Loucy (cell line): ENCODE data around the gene HNF1B.

Experiments
- H2AFZ ChIP-seq: fragments of 200-600 bp; sonication (generic); 2 replicates; pipeline ENCODE4 v1.6.0; 2016; ENCODE audit warnings: antibody characterized with exemption, mild to moderate bottlenecking, low read length, moderate library complexity
- H3F3A ChIP-seq: fragments of 200-600 bp; 2 replicates; pipeline ENCODE4 v1.6.0; 2016; ENCODE audit warnings: antibody characterized with exemption, low read depth, mild to moderate bottlenecking
- H3K27me3 ChIP-seq: fragments of 200-600 bp; sonication (generic); 2 replicates; pipeline ENCODE4 v1.6.1; 2014; ENCODE audit warnings: low read length, mild to moderate bottlenecking; ENCODE audit not compliant: insufficient read depth, poor library complexity, severe bottlenecking
- H3K36me3 ChIP-seq: fragments of 200-600 bp; sonication (generic); 2 replicates; pipeline ENCODE4 v1.6.1; 2016; ENCODE audit warnings: low read length; ENCODE audit not compliant: insufficient read depth
- H3K4me1 ChIP-seq: fragments of 200-600 bp; sonication (generic); 2 replicates; pipeline ENCODE4 v1.5.1; 2014; ENCODE audit warnings: low read length, mild to moderate bottlenecking; ENCODE audit not compliant: insufficient read depth, poor library complexity, severe bottlenecking
- H3K4me2 ChIP-seq: fragments of 200-600 bp; sonication (generic); 2 replicates; pipeline ENCODE4 v1.6.0; 2014; ENCODE audit warnings: antibody characterized with exemption, low read length, low read depth, mild to moderate bottlenecking; ENCODE audit not compliant: poor library complexity, severe bottlenecking
- H3K4me3 ChIP-seq: fragments of 200-600 bp; sonication (generic); 2 replicates; pipeline ENCODE4 v1.5.1; 2014; ENCODE audit warnings: low read length, mild to moderate bottlenecking, mixed read lengths; ENCODE audit not compliant: poor library complexity, severe bottlenecking
- H3K79me2 ChIP-seq: fragments of 200-600 bp; sonication (generic); 2 replicates; pipeline ENCODE4 v1.6.1; 2014; ENCODE audit warnings: low read length; ENCODE audit not compliant: insufficient read depth
- H3K9ac ChIP-seq: fragments of 200-600 bp; sonication (generic); 2 replicates; pipeline ENCODE4 v1.6.0; 2014; ENCODE audit warnings: mild to moderate bottlenecking, low read depth, low read length, moderate library complexity; ENCODE audit not compliant: poor library complexity, severe bottlenecking
- H3K9me2 ChIP-seq: fragments of 200-600 bp; sonication (generic); replicated peaks from 2 replicates; pipeline ENCODE4 v1.6.1; 2016; ENCODE audit warnings: low read depth, low read length, mixed read lengths
- H3K9me3 ChIP-seq: fragments of 200-600 bp; sonication (generic); 2 replicates; pipeline ENCODE4 v1.6.1; 2014; ENCODE audit warnings: mild to moderate bottlenecking, antibody characterized with exemption, low read length, low read depth; ENCODE audit not compliant: insufficient read depth
- H4K20me1 ChIP-seq: fragments of 200-600 bp; sonication (generic); 2 replicates; pipeline ENCODE4 v1.6.0; 2014; ENCODE audit warnings: antibody characterized with exemption, low read length, mild to moderate bottlenecking; ENCODE audit not compliant: insufficient read depth, poor library complexity, severe bottlenecking
- CTCF ChIP-seq: fragments of 200-600 bp; sonication (generic); conservative IDR thresholded peaks from 2 replicates; pipeline ENCODE4 v1.5.1; 2014; ENCODE audit warnings: mild to moderate bottlenecking, antibody characterized with exemption, low read length
- EZH2phosphoT487 ChIP-seq: fragments of 200-600 bp; IDR thresholded peaks from 2 replicates; pipeline ENCODE4 v1.6.1; 2018; ENCODE audit warnings: antibody characterized with exemption, mild to moderate bottlenecking, moderate library complexity, borderline replicate concordance

HNF1B gene

GRCh38 chr17:37708008-37708615 lies 36.7 kb downstream of the HNF1B start:
- H2AFZ ChIP-seq: no peak overlapping the region
- H3K9me3 ChIP-seq: no peaks in the 10 kb centered on the region
- no peaks in the 10 kb centered on the region for H3F3A ChIP-seq
- TF ChIP-seq EZH2phosphoT487: no peak
- no peak for TF ChIP-seq CTCF
- no peaks in the 10 kb centered on the region for H3K4me1 ChIP-seq
- no peaks in the 10 kb centered on the region for H4K20me1 ChIP-seq
- H3K36me3 ChIP-seq: no peaks in the 10 kb centered on the region
- H3K9me2 ChIP-seq: no peaks in the 10 kb centered on the region
- no peak overlapping the region for H3K4me2 ChIP-seq
- no peak overlapping the region for H3K4me3 ChIP-seq
- H3K9ac ChIP-seq: no peak overlapping the region
- no peaks in the 10 kb centered on the region for H3K79me2 ChIP-seq
- H3K27me3 ChIP-seq: no peaks in the 10 kb centered on the region

DNA sequence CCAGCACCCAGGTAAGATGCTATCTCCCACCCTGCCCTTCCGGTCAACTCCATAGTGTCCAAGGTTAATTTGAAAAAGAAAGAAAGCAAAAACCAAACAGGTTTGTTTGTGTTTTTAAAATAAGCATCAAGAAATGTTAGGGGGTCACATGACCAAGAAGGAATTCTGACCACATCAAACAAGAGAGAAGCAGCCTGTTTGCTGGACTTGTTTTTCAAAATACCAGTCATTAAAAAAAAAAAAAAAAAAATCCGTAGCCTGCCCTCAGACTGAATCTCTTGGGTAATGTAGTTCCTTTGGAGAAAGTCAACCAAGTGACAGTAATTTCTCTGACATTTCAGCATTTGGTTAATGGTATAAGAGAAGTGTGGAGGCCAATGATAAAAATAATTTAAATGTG lies 38.4 kb downstream of the HNF1B start:
- no peak overlapping the region for H2AFZ ChIP-seq
- H3K79me2 ChIP-seq: no peaks in the 10 kb centered on the region
- no peaks in the 10 kb centered on the region for H3K9me2 ChIP-seq
- no peak overlapping the region for H3K4me3 ChIP-seq
- no peaks in the 10 kb centered on the region for H4K20me1 ChIP-seq
- no peak for TF ChIP-seq CTCF
- TF ChIP-seq EZH2phosphoT487: no peak
- H3K9me3 ChIP-seq: no peaks in the 10 kb centered on the region
- no peaks in the 10 kb centered on the region for H3K27me3 ChIP-seq
- no peaks in the 10 kb centered on the region for H3F3A ChIP-seq
- H3K9ac ChIP-seq: no peak overlapping the region
- no peak overlapping the region for H3K4me2 ChIP-seq
- H3K36me3 ChIP-seq: no peaks in the 10 kb centered on the region
- peaks cover 4% of the 10 kb centered on the region for H3K4me1 ChIP-seq

GRCh38 chr17:37702598-37702997 lies 42.3 kb downstream of the HNF1B start:
- H3K4me3 ChIP-seq: no peak overlapping the region
- no peaks in the 10 kb centered on the region for H4K20me1 ChIP-seq
- no peaks in the 10 kb centered on the region for H3K9me3 ChIP-seq
- TF ChIP-seq EZH2phosphoT487: no peak
- no peak for TF ChIP-seq CTCF
- H3K27me3 ChIP-seq: no peaks in the 10 kb centered on the region
- H3K9ac ChIP-seq: no peak overlapping the region
- no peak overlapping the region for H2AFZ ChIP-seq
- no peaks in the 10 kb centered on the region for H3K9me2 ChIP-seq
- no peaks in the 10 kb centered on the region for H3F3A ChIP-seq
- H3K79me2 ChIP-seq: no peaks in the 10 kb centered on the region
- no peaks in the 10 kb centered on the region for H3K36me3 ChIP-seq
- peaks cover 5% of the 10 kb centered on the region for H3K4me1 ChIP-seq
- no peak overlapping the region for H3K4me2 ChIP-seq
